Fibroblast of peridontal ligament (primary cell): Measurements from ENCODE around the gene DNMT3A.
"Not testable (repeated sequence)": the region's sequence is repeated elsewhere in the genome, so short reads cannot be mapped to it uniquely, and the experiment has no call there.

Experiments used
- DNase-seq: peaks from one replicate; pipeline ENCODE4 v3.0.0-alpha.2; 2010; ENCODE audit errors: extremely low read depth

Gene DNMT3A

GRCh38 chr2:25237764-25238163 lies 104.0 kb downstream of the DNMT3A start:
- DNase-seq: no peak

GRCh38 chr2:25236736-25237135 lies 105.0 kb downstream of the DNMT3A start:
- no peak for DNase-seq

- no peak for DNase-seq
Observed at GRCh38 chr2:25234738-25235137, 107.0 kb downstream of the DNMT3A start.

GRCh38 chr2:25233916-25234605 lies 107.7 kb downstream of the DNMT3A start:
- DNase-seq: peak; percentile 36

- DNase-seq: no peak
Observed at GRCh38 chr2:25232248-25232825, 109.4 kb downstream of the DNMT3A start.

- DNase-seq: no peak
Observed at GRCh38 chr2:25230948-25231311, 110.8 kb downstream of the DNMT3A start.

GRCh38 chr2:25230198-25230947 lies 111.4 kb downstream of the DNMT3A start:
- no peak for DNase-seq

GRCh38 chr2:25229279-25230197 lies 112.2 kb downstream of the DNMT3A start:
- DNase-seq: peak; percentile 29

GRCh38 chr2:25228848-25229278 lies 112.9 kb downstream of the DNMT3A start:
- DNase-seq: peak; percentile 72

GRCh38 chr2:25227576-25227975 lies 114.1 kb downstream of the DNMT3A start:
- no peak for DNase-seq

GRCh38 chr2:25226827-25227226 lies 114.9 kb downstream of the DNMT3A start:
- no peak for DNase-seq

- no peak for DNase-seq
Observed at GRCh38 chr2:25222477-25223121, 119.1 kb downstream of the DNMT3A start.

GRCh38 chr2:25221579-25221978 lies 120.1 kb downstream of the DNMT3A start:
- DNase-seq: no peak

GRCh38 chr2:25220313-25220712 lies 121.4 kb downstream of the DNMT3A start:
- DNase-seq: no peak

GRCh38 chr2:25219621-25220020 lies 122.1 kb downstream of the DNMT3A start:
- DNase-seq: no peak

- no peak for DNase-seq
Observed at GRCh38 chr2:25218100-25218499, 123.6 kb downstream of the DNMT3A start.

GRCh38 chr2:25215948-25216679 lies 125.6 kb downstream of the DNMT3A start:
- DNase-seq: peak; percentile 30

- no peak for DNase-seq
Observed at GRCh38 chr2:25215232-25215631, 126.5 kb downstream of the DNMT3A start.

GRCh38 chr2:25213229-25213628 lies 128.5 kb downstream of the DNMT3A start:
- no peak for DNase-seq

GRCh38 chr2:25210923-25211322 lies 130.8 kb downstream of the DNMT3A start:
- DNase-seq: not testable (repeated sequence)

GRCh38 chr2:25207078-25207545 lies 134.6 kb downstream of the DNMT3A start:
- no peak for DNase-seq
